WTC11 (cell line): ENCODE data around the gene SETD2. TPM values are rescaled to one million over a fixed set of nuclear protein-coding genes. Genes with fewer than 3 reads are reported as not detected.

Experiments
- ATAC-seq: fragments of 200-7000 bp; cut with Tn5 transposase; 2 replicates; pipeline ENCODE4 v1.10.0; 2021; ENCODE audit warnings: mild to moderate bottlenecking, moderate library complexity
- CTCF ChIA-PET: fragments of 300-600 bp; sonication (Branson Sonifier 250); formaldehyde crosslinking; loops from one replicate; lab custom pipeline; 2021; ENCODE audit warnings: antibody characterized with exemption; lab: Charles Lee
- POLR2A ChIA-PET: fragments of 350-600 bp; sonication (Branson Sonifier 250); formaldehyde crosslinking; loops from one replicate; lab custom pipeline; 2021; ENCODE audit warnings: antibody characterized with exemption; lab: Charles Lee
- DNase-seq: peaks from one replicate; pipeline ENCODE4 v3.0.0; 2021; ENCODE audit warnings: low spot score
- H3K27ac Mint-ChIP-seq: 2 replicates; pipeline ENCODE4 v1.8.0; 2021; ENCODE audit warnings: mixed read lengths
- H3K27me3 Mint-ChIP-seq: 2 replicates; pipeline ENCODE4 v1.8.0; 2021; ENCODE audit warnings: low read depth, mild to moderate bottlenecking, moderate library complexity, mixed read lengths
- H3K36me3 Mint-ChIP-seq: 2 replicates; pipeline ENCODE4 v1.8.0; 2021; ENCODE audit warnings: mixed read lengths
- H3K4me1 Mint-ChIP-seq: 2 replicates; pipeline ENCODE4 v1.8.0; 2022; ENCODE audit warnings: mixed read lengths
- H3K4me3 Mint-ChIP-seq: 2 replicates; pipeline ENCODE4 v1.8.0; 2021; ENCODE audit warnings: mild to moderate bottlenecking, moderate library complexity, mixed read lengths
- H3K9me3 Mint-ChIP-seq: 2 replicates; pipeline ENCODE4 v1.8.0; 2021; ENCODE audit warnings: mixed read lengths
- ELF4 ChIP-seq: sonication (generic); formaldehyde crosslinking; IDR thresholded peaks from 2 replicates; pipeline ENCODE4 v1.8.1; 2022; ENCODE audit warnings: low read depth, mild to moderate bottlenecking, moderate library complexity, missing genetic modification reagents
- FOXJ3 ChIP-seq: sonication (generic); formaldehyde crosslinking; IDR thresholded peaks from 2 replicates; pipeline ENCODE4 v1.9.0; 2021; ENCODE audit warnings: missing genetic modification reagents, mild to moderate bottlenecking, borderline replicate concordance
- FOXP4 ChIP-seq: sonication (generic); formaldehyde crosslinking; IDR thresholded peaks from 2 replicates; pipeline ENCODE4 v1.8.0; 2022; ENCODE audit warnings: mild to moderate bottlenecking, missing genetic modification reagents
- GTF2I ChIP-seq: fragments of 250-450 bp; sonication (Bioruptor Pico); conservative IDR thresholded peaks from 2 replicates; pipeline ENCODE4 v1.4.0; 2021; ENCODE audit warnings: mild to moderate bottlenecking
- HMGXB4 ChIP-seq: sonication (generic); formaldehyde crosslinking; IDR thresholded peaks from 2 replicates; pipeline ENCODE4 v1.8.1; 2023; ENCODE audit warnings: mild to moderate bottlenecking, moderate library complexity, missing genetic modification reagents
- IRF1 ChIP-seq: sonication (generic); formaldehyde crosslinking; IDR thresholded peaks from 2 replicates; pipeline ENCODE4 v1.8.0; 2023; ENCODE audit warnings: missing genetic modification reagents
- JUN ChIP-seq: sonication (generic); formaldehyde crosslinking; IDR thresholded peaks from 2 replicates; pipeline ENCODE4 v1.8.0; 2023; ENCODE audit warnings: mild to moderate bottlenecking, missing genetic modification reagents
- NR1H2 ChIP-seq: sonication (generic); formaldehyde crosslinking; IDR thresholded peaks from 2 replicates; pipeline ENCODE4 v1.9.0; 2021; ENCODE audit warnings: mild to moderate bottlenecking, moderate library complexity, missing genetic modification reagents
- NR3C1 ChIP-seq: sonication (generic); formaldehyde crosslinking; conservative IDR thresholded peaks from 2 replicates; pipeline ENCODE4 v1.8.1; 2023; ENCODE audit warnings: low read depth, mild to moderate bottlenecking, missing genetic modification reagents
- PRDM15 ChIP-seq: sonication (generic); formaldehyde crosslinking; IDR thresholded peaks from 2 replicates; pipeline ENCODE4 v1.8.0; 2022; ENCODE audit warnings: missing genetic modification reagents
- PREB ChIP-seq: sonication (generic); formaldehyde crosslinking; IDR thresholded peaks from 2 replicates; pipeline ENCODE4 v1.8.1; 2022; ENCODE audit warnings: mild to moderate bottlenecking, missing genetic modification reagents, moderate library complexity, borderline replicate concordance
- ZBTB21 ChIP-seq: sonication (generic); formaldehyde crosslinking; IDR thresholded peaks from 2 replicates; pipeline ENCODE4 v1.8.1; 2023; ENCODE audit warnings: mild to moderate bottlenecking, missing genetic modification reagents, borderline replicate concordance
- ZMAT4 ChIP-seq: fragments of 250-450 bp; sonication (Bioruptor Pico); IDR thresholded peaks from 2 replicates; pipeline ENCODE4 v1.9.0; 2021; ENCODE audit warnings: mild to moderate bottlenecking
- ZNF121 ChIP-seq: sonication (generic); formaldehyde crosslinking; IDR thresholded peaks from 2 replicates; pipeline ENCODE4 v1.8.0; 2023; ENCODE audit warnings: missing genetic modification reagents
- ZNF317 ChIP-seq: sonication (generic); formaldehyde crosslinking; IDR thresholded peaks from 2 replicates; pipeline ENCODE4 v1.8.1; 2023; ENCODE audit warnings: low read depth, mild to moderate bottlenecking, moderate library complexity, missing genetic modification reagents, borderline replicate concordance
- ZNF396 ChIP-seq: fragments of 250-450 bp; sonication (Bioruptor Pico); IDR thresholded peaks from 2 replicates; pipeline ENCODE4 v1.8.0; 2021; ENCODE audit warnings: mild to moderate bottlenecking, moderate library complexity, borderline replicate concordance
- ZNF416 ChIP-seq: fragments of 250-450 bp; sonication (Bioruptor Pico); IDR thresholded peaks from 2 replicates; pipeline ENCODE4 v1.9.0; 2021; ENCODE audit warnings: mild to moderate bottlenecking, inconsistent platforms
- ZNF532 ChIP-seq: fragments of 250-450 bp; sonication (Bioruptor Pico); IDR thresholded peaks from 2 replicates; pipeline ENCODE4 v1.9.0; 2021; ENCODE audit warnings: mild to moderate bottlenecking, borderline replicate concordance
- total RNA-seq: library from RNA; stranded (reverse); gene quantifications from 3 replicates; pipeline ENCODE4 v1.2.3, GENCODE V29; 2021

The SETD2 gene
- total RNA-seq, 1 experiment from 2014 or later: 39.8 TPM

GRCh38 chr3:47176582-47176981 is 12.7 kb upstream of the SETD2 start:
- ATAC-seq: no peak
- DNase-seq: no peak
- Mint-ChIP-seq H3K27me3 (no peaks in the 10 kb centered on the region), H3K4me3 (no peak overlapping the region), H3K27ac (no peak overlapping the region), H3K9me3 (no peaks in the 10 kb centered on the region), H3K4me1 (no peaks in the 10 kb centered on the region), H3K36me3 (peaks cover 12% of the 10 kb centered on the region; the same call in 1 of the 2 replicates)
- ChIA-PET CTCF (interaction anchor here (0.6 kb wide), 1 partner anchor 17 kb away, joined by 3 read pairs; no protein-coding TSS in a partner anchor), POLR2A (interaction anchor here (0.6 kb wide), 1 partner anchor 21 kb away, joined by 5 read pairs; no protein-coding TSS in a partner anchor)
- TF ChIP-seq ZNF396 (CRISPR knock-in tag) (no peak), NR3C1 (CRISPR knock-in tag) (no peak), PREB (CRISPR knock-in tag) (no peak), ZNF121 (CRISPR knock-in tag) (no peak), PRDM15 (no peak), JUN (CRISPR knock-in tag) (no peak), NR1H2 (CRISPR knock-in tag) (no peak), ZNF416 (CRISPR knock-in tag) (no peak)

- peaks cover 4% of the 10 kb centered on the region; the same call in 1 of the 2 replicates for H3K36me3 Mint-ChIP-seq
- peak; percentile 12 for ATAC-seq
- ChIA-PET POLR2A (interaction anchor here (0.6 to 1.4 kb wide), 4 partner anchors 23 to 154 kb away, joined by 3 to 6 read pairs (median 3); no protein-coding TSS in a partner anchor), CTCF (interaction anchor here (0.6 to 1.9 kb wide), 15 partner anchors 10 to 228 kb away, joined by 3 to 9 read pairs (median 4); partner anchors contain the start of gene PTPN23)
- peak overlapping the region; percentile 96 for H3K27ac Mint-ChIP-seq
- peak; percentile 62 for DNase-seq
- no peaks in the 10 kb centered on the region for H3K9me3 Mint-ChIP-seq
- H3K27me3 Mint-ChIP-seq: no peaks in the 10 kb centered on the region
- H3K4me3 Mint-ChIP-seq: peak overlapping the region; percentile 93
- peaks cover 45% of the 10 kb centered on the region for H3K4me1 Mint-ChIP-seq
- TF ChIP-seq ELF4 (CRISPR knock-in tag) (0 out of 2 replicates have a peak, but pooled peaks have one; percentile 14), ZMAT4 (CRISPR knock-in tag) (no peak), GTF2I (CRISPR knock-in tag) (no peak), FOXP4 (peak; percentile 38; the same call in 1 of the 2 replicates), ZNF532 (CRISPR knock-in tag) (no peak), HMGXB4 (CRISPR knock-in tag) (peak; percentile 98), ZBTB21 (CRISPR knock-in tag) (no peak), ZNF317 (CRISPR knock-in tag) (0 out of 2 replicates have a peak, but pooled peaks have one; percentile 24), IRF1 (CRISPR knock-in tag) (no peak), FOXJ3 (no peak)
Measured at GRCh38 chr3:47163169-47164006, 525 bp downstream of the SETD2 start.
